Measurements from ENCODE around the gene FBXO27.

- TF ChIP-seq CAMTA2 (CRISPR knock-in tag; IDR thresholded peaks at IDR 0.05; ENCODE audit: borderline replicate concordance) = no peak
- no peak for TF ChIP-seq RNF219 (CRISPR knock-in tag; IDR thresholded peaks at IDR 0.05)
- no peak for TF ChIP-seq PRDM10 (CRISPR knock-in tag; IDR thresholded peaks at IDR 0.05; ENCODE audit: low read depth)
- TF ChIP-seq ELF1 (CRISPR knock-in tag; IDR thresholded peaks at IDR 0.05) = no peak
- no peak for TF ChIP-seq SMARCC2 (IDR thresholded peaks at IDR 0.05)
Observed at GRCh38 chr19:39080431-39080830, 48.1 kb upstream of the FBXO27 start.
